Endometrial microvascular endothelial cells (primary cell): ENCODE measurements around the gene TRDMT1. TPM values are rescaled to one million over a fixed set of nuclear protein-coding genes. Genes with fewer than 3 reads are reported as not detected.
"Not testable (repeated sequence)": the region's sequence is repeated elsewhere in the genome, so short reads cannot be mapped to it uniquely, and the experiment has no call there.

Experiments
- in situ Hi-C: cut with HindIII; loops from 2 replicates; pipeline ENCODE4 v1.10.0; 2017; ENCODE audit warnings: low sequenced_read_pairs, low pct_unique_long_range_greater_than_20kb; ENCODE audit errors: inconsistent ontology term
- total RNA-seq: library from RNA; depleted of rRNA; stranded (reverse); fragments of >200 nt; gene quantifications from one replicate; pipeline ENCODE4 v1.2.3, GENCODE V29; 2015; ENCODE audit errors: inconsistent ontology term

Gene TRDMT1
- total RNA-seq, 1 donor from 2014 or later: 4.8 TPM

DNA sequence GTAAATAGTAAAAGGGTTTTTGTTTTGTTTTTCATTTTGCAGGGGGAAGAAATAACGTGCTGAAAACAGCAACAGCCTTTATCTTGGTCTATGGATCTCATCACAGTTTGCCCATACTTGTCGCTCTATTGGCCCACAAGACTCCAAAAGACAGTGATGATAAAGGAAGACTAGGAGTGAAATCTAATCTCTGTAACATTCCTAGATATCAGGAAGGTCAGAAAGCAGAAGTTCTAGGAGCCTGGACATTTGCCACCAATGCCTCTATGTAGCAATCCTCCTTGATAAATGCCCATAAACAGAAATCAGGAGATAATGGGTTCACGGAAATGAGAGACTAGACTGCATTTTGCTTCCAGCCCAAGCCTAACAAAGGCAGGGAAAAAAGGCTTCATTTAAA is 80.8 kb downstream of the TRDMT1 start:
- in situ Hi-C loops: no loop called here

DNA sequence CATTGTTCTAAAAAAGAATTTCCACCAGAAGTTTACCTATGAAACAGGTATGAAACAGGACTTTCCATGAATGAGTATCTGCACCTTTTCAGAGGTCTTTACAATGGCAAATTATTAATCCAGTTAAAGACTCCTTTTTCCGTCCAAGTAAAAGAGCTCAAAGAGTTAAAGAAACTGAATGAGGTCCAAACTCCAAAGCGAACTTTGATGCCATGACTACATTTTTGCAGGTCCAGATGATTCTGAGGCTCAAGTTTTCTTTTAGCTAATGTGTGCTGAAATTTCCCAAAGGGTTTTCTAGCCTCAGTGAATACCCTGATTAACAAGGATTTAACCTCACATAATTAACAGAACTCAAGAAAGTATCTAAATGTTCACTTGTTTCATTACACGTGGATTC is 81.6 kb downstream of the TRDMT1 start:
- in situ Hi-C loops: no loop called here

DNA sequence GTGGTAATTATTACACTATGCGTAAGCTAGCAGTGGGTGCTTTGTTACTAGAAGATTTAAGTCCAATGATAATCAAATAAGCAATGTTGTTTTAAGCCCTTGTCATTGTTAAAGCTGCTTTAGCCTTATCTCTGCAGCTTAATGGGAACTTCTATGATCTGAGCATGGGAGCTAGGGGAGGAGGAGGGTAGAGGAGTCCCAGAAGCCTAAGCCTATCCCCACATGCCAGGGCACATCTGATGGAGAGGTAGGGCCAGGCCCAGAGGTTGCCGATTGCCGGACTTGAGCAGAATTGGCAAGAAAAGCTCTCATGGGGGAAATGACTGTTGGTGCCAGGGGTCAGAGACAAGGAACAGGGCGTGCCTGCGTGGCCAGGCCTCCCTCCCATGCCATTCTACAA is 85.3 kb downstream of the TRDMT1 start:
- in situ Hi-C loops: no loop called here

DNA sequence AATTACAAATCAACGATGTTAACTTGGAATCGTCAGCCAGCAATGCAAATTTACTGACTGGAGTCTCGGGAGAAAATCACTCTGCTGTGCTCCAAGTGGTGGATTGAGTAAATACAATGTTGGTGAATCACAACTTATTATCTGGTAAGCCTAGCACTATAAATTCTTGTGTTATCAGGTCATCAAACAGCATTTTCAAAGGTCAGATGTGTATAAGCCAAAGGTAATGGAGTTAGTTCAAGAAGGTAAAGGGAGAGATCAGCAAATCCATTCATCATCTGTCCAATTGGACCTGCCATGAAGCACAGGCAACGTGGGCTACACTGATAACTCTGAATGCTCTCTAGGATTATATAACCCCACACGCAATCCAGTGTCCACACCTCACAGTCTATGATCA is 85.8 kb downstream of the TRDMT1 start:
- in situ Hi-C loops: no loop called here

DNA sequence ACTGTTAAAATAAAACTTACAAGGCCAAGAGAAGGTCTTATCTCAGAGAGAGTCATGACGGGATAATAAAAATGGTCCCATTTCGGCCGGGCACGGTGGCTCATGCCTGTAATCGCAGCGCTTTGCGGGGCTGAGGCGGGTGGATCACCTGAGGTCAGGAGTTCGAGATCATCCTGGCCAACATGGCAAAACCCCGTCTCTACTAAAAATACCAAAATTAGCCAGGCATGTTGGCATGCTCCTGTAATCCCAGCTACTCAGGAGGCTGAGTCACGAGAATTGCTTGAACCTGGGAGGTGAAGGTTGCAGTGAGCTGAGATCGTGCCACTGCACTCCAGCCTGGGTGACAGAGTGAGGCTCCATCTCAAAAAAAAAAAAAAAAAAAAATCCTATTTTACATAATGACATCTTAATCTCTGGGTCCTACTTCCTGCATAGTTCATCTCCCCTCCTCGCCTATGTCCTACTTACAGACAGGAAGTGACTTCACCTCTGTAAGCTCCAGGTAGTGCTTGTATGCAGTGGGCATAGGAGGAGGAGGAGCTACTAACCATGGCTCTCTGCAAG is 86.5 kb downstream of the TRDMT1 start:
- in situ Hi-C loops: not testable (repeated sequence)

DNA sequence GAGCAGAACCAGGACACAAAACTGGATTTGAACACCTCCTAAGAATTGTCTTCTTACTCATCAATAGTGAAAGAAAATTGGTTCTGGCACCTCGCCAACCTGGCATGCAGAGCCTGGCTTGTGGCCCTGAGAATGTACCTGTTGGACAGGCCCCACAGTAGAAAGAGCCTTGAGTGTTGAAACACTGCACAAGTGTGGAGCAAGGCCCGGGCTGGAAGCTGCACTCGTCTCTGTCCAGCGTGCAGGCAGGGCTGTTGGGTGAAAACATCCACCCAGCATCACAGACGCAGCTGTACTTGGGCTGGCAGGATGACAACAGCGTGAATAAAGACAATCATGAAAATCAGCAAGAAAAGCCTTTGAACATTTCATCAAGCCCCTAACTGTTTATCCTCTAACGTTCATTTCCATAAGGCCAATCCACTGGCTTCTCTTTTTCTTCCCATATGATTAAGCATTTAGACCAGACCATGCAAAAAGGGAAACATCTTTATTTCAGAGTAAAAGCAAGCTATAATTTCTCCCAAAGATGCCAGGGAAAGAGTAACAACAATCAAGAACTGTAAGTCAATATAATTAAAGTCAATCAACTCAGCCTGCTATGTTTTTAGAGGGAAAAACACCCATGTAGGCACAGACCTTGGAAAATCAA is 87.5 kb downstream of the TRDMT1 start:
- in situ Hi-C loops: no loop called here

DNA sequence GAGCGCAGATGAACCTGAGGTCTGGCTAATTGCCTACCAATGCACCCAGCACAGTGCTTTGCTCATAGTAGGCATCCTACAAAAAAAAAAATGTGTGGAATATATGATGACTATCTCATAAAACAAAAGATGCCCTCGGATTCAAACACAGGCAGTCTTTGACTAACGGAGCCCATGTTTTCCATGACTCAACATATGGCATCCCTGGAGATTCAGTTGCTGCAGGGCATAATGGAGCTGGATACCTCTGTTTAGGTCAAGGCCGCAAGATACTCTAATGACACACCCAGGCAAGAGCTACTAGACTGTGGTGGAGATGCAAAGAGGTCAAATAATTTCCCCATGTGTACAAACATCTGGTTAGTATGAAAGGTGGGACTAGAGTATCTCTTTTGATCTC is 88.1 kb downstream of the TRDMT1 start:
- in situ Hi-C loops: no loop called here

DNA sequence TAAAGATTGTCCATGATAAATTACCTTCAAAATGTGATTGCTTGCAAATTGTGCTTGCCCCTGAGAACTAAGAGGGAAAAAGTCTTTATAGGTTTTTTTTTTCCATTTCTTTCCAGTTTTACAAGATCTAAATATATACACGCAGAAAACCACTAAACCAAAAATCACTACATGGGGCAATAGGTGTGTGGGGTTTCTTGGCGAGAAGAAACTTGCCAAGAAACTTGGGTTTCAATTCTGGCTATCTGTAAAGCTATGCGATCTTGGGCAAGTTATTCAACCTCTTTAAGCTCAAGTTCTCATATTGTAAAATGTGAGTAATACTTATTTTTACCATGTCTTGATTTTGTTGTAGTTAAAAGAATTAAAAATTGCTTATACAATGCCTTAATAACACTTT is 88.9 kb downstream of the TRDMT1 start:
- in situ Hi-C loops: no loop called here

DNA sequence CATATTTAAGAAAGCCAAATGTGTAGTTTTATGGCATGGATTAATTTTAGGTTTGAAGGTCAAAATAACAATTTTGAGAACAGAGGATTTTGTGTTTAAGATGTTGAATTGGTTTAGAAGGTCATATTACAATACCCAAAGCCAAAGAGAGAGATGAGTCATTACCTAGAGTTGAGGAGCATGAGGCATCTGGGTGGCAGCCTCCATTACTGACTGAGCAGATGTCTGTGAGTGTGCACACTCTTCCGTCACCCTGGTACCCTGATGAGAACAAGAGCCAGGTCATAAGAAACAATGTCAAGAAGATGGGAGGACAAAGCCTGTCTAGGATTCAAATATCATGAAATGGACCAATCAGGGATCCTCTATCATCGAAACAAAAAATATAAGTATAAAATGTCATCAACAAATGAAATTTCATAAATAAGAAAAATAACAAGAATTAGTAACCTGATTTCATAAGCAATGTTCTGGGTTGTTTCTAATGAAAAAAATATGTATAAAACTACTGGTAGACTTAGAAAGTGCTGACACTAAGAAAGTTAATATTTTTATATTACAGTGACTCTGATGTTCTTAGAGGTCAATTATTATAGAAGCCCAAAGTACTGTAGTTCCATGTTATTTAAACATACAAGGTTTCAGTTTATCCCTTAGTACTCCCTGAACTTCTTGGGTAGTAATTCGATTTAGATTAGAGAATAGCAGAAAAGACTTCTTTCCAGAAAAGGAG is 91.8 kb downstream of the TRDMT1 start:
- in situ Hi-C loops: no loop called here

DNA sequence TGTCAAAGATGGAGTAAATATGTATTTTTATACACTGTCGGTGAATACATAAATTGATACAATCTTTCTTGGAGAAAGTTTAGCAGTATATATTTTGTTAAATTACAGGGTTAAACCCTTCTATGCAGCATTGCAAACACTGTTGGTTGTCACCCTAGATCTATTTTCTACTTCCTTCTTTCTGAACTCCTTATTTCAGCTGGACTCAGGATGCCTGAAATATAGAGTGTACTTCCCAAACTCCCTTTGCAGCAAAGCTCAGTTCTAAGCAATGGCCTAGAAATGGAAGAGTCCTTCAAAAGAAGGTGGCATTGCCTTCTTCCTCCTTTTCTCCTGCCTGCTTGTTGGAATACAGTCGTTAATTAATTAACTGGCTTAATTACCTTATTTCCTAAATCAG is 92.4 kb downstream of the TRDMT1 start:
- in situ Hi-C loops: no loop called here

DNA sequence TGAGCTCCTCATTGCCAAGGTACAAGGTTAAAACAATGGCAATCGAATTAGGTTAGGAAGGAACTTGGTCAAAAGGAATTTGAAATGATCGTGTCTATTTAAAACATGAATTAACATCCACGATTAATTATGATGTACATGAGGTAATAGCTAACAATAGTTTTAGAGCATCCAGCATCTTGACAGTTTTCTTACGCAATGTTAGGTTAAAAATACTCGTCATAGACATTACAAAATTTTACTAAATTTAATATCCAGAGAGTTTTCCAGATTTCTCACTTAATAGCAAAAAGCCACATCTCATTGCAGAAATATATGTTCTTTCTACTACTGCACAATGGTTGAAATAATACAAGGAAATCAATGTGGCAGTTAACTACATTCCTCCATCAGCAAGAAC is 94.5 kb downstream of the TRDMT1 start:
- in situ Hi-C loops: no loop called here

DNA sequence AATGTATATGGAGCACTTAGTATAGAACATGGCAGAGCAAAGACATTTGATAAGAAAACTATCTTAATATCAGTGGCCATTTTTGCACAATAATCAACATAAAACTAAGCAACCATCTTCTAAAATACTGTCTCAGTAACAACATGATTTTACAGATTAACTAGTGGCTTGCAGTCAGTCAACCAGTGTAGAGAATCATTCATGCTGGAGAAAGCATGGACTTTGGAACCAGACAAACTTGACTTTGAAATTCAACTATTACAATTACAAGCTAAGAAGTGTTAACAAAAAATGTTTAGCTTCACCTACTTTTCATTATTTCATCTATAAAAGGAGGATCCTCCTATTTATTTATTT is 99.6 kb downstream of the TRDMT1 start:
- in situ Hi-C loops: no loop called here

DNA sequence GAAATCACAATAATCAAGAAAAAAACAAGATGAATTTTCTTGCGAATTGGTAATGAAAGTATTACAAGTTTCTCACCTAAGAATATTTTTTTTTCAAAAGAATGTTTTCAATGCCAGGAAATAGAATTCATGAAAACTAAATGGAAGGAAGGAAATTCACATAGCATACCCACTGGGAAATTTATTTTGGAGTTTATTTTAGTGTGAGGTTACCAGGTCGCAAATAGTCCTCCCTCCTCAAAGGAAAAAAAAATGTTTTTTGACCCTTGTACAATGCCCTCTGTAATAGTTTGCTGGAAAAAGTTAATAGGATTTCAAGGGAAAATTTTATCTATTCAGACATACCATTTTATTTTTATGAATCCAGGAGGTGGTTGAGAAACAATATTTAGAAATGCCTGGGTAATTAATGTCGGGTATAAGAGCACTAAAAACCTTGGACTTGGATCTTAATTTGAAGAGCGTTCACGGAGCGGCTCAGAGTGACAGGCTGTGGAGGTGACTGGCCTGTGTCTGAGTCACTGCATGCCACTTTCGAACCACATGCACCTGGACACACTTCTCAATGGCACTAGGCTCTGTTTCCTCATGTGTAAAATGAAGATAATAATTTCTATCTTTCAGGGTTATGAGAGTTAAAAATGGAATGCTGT is 100.1 kb downstream of the TRDMT1 start:
- in situ Hi-C loops: no loop called here

DNA sequence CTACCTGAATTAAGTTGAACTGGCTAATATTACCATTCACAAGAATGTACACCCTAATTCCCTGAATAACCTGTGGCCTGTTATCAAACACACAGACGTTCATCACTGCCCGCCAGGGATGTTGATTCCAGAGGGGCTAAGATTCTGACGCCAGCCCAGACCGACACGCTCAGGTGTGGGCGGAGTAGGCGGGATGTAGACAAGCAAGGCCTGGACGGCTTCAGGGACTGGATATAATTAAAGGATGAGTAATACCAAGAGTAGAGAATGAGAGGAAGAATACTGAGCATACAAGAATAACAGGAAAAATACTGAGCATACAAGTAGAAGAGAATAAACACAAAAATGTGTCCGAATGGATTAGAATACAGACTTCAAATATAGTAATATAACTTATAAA is 100.9 kb downstream of the TRDMT1 start:
- in situ Hi-C loops: no loop called here

DNA sequence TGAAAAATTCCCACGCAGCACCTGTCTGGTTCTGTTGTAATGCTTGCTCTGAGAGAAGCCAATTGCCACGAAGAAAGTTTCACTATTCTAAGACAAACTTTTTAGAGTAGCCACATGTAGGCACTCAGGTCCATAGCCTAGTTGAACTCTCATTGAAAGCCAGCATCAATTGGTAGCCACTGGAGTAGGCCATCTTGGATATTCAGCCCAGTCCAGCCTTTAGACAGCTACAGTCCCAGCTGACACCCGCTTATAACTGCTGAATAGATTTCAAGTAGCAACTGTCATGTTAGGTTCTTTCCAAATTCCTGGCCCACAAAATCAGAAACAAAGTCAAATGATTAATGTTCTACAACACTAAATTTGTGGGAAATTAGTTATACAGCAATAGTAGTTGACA is 103.5 kb downstream of the TRDMT1 start:
- in situ Hi-C loops: no loop called here

Other genes starting within 250 kb of the TRDMT1 start
- gene CUBN, start 71.9 kb downstream of the TRDMT1 start, total RNA-seq: 0.74 TPM
- gene VIM, start 26.6 kb upstream of the TRDMT1 start, total RNA-seq: 5,343 TPM